Inferior parietal cortex (tissue), 1 donor: ENCODE data around the gene PLCB1.
A peak's percentile ranks its signal among the peaks of the same experiment; 100 is the strongest.

Experiments used
- DNase-seq: peaks from one replicate; pipeline ENCODE4 v3.0.0-alpha.2; 2016; ENCODE audit errors: extremely low spot score

The PLCB1 gene

DNA sequence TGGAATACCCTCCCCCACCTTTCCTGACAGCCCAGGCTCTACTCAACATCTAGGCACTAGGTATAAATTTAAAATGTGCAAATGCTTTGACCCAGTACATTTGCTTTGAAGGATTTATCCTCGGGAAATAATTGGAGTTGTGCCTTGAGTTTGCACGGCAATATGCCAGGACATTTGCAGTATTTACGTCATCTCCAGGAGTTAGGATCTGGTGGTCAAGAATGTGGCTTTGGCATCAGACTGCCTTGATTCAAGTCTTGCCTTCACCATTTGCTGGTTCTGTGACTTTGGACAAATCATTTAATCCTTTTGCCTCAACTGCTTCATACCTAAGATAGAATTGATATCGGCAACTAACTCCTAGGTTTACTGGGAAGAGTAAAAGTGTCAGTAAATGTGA, 169.6 kb downstream of the PLCB1 start:
- no peak for DNase-seq

DNA sequence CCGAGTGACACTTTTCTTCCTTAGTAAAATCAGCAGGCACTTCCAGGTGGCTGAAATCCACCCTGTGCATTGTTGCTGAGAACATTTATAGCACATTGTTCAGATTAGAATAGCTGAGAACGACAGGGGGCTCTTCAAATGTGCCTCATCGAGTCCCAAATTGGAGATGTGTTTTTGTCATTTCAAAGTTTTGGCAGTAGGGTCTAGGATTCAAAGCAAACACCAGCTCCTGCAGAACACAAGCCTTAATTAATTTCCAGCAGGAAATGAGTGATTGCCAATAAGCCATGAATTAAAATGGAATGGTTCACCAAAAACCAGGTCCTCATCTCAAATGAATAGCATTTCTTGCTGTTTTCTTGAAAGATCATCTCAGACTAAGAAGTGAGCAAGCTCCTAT, 171.6 kb downstream of the PLCB1 start:
- DNase-seq, result no peak

- DNase-seq, result no peak
Measured at GRCh38 chr20:8304124-8304816, 172.2 kb downstream of the PLCB1 start.

DNA sequence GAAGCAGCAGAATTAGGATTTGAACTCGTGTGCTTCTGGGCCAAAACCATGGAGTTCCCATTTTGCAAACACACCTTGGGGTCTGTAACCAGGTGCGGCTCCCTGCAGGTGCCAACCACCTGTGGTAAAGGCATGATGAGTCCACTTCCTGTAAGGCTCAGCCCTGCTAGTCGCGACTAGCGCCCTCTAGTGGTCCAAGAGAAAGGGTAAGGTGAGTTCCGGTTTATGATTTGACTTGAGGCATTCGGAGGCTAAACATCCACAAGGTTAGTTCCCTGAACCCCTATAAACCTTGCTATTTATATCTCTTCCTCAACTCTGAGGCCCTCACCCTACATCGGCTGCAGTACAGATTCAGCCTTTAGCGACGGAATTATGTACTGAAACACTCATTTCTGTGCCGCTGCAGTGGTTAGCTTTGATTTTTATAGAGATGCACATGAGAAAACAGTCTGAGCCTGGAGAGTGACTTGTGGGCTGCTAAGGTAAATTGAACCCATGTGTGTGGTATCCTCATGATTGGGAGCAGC, 173.4 kb downstream of the PLCB1 start:
- DNase-seq, result no peak

GRCh38 chr20:8306937-8307336, 174.9 kb downstream of the PLCB1 start:
- DNase-seq, result no peak

GRCh38 chr20:8309634-8310033, 177.6 kb downstream of the PLCB1 start:
- peak; percentile 68 for DNase-seq

DNA sequence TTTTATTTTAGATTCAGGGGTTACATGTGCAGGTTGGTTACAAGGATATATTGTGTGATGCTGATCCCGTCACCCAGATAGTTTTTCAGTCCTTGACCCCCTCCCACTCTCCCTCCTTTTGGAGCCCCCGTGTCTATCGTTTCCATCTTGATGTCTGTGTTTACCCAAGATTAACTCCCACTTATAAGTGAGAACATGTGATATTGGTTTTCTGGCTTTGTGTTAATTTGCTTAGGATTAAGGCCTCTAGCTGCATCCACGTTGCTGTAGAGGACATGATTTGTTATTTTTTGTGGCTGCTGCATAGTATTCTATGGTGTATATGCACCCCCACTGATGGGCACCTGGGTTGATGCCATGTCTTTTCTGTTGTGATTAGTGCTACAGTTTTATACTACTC, 178.6 kb downstream of the PLCB1 start:
- no peak for DNase-seq

DNA sequence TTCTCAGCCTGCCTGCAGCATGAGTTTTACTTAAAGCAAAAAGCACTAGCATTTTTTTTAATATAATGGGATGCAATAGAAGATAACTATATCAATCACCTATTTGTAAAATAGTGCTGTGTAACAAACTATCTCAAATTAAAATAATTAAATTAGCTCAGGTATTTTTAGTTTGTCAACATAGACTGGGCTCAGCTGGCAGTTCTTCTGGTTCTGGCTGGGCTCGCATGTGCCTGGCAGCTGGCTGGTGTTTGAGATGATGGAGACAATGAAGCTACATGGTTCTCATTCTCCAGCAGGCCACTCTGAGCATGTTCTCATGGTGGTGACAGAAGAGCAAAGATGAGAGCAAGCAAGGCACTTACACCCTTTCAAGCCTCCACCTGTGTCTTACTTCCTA, 181.0 kb downstream of the PLCB1 start:
- DNase-seq, result no peak

- no peak for DNase-seq
Measured at GRCh38 chr20:8315639-8316573, 183.8 kb downstream of the PLCB1 start.

DNA sequence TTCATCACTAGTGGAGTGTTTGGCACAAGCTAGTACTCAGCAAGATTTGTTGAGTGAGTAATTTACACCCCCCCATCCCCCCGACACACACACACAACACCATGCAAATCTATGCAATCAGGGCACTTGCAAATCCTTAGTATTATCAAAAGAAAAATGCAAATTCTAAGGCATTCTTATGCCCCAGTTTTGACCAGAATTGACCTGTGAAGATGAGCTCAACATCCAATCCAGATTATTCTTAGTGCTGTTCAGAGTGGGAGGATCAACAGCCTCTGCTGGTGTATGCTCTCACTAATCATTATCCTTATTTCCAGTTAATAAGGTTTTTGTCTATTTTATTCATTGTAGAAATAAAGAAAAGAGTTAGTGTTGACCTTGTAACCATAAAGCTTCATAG, 185.4 kb downstream of the PLCB1 start:
- DNase-seq, result no peak

GRCh38 chr20:8318965-8319625, 187.0 kb downstream of the PLCB1 start:
- no peak for DNase-seq

- no peak for DNase-seq
Measured at GRCh38 chr20:8320306-8320705, 188.2 kb downstream of the PLCB1 start.

DNA sequence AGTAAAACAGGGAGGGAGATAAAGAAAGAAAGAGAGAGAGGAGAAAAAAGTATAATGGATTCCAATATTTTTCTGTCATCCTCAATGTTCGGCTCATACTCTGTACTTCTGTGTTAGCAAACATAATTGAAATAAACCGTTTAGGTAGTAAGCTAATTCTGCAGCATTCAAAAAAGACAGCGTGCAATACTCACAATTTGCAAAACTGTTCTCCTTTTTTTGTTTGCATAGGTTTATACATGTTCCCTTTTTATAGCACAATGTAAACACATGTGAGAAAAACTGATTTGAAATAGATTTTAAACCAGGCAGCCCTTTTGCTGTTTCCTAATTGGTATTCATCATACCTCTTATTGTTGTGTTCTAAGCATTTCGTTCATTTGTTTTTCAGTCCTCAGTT, 188.9 kb downstream of the PLCB1 start:
- no peak for DNase-seq

GRCh38 chr20:8322662-8323217, 190.7 kb downstream of the PLCB1 start:
- DNase-seq, result no peak

GRCh38 chr20:8326191-8326590, 194.1 kb downstream of the PLCB1 start:
- no peak for DNase-seq

- DNase-seq, result no peak
Measured at GRCh38 chr20:8326899-8327298, 194.8 kb downstream of the PLCB1 start.

DNA sequence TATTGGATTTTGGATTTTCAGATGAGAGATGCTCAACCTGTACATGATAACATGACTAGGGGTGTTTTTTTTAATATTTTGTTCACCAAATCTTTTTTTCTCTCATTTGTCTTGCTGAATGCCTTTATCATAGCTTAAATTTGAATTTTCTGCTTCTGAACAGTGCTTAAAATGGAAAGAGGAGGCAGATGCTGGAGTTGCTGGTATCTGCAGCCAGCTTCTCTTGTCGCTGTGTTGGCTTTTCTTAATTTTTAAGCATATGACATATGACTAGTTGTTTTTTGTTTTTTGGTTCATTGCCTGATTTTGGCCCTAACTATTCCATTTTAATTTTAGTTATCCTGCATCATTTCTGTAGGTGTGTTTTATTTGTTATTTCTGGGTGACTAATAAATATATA, 196.1 kb downstream of the PLCB1 start:
- no peak for DNase-seq

DNA sequence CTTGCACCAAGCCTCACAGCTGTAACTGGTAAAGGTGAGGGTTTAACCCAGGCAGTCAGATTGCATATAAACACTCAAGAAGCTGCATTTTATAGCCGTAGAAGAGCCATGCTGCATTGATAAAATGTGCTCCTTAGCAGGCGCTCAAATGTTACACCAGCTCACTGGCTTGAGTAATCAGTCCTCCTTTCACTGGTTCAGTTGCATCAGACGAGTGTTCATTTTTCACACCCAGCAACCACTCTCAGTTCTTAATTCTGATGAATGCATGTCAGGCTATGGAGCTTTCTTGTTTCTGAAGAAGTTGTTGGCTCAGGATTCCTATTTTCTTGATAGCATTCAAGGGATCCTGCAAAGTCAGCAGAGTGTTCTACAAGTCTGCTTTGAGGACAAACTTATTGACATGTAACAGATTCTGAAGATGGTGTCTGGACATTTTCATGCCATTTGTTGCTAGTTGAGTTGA, 198.3 kb downstream of the PLCB1 start:
- peak; percentile 41 for DNase-seq

GRCh38 chr20:8330785-8331695, 199.0 kb downstream of the PLCB1 start:
- no peak for DNase-seq

GRCh38 chr20:8331740-8332412, 199.8 kb downstream of the PLCB1 start:
- DNase-seq, result no peak
